HG03521 (cell line): ENCODE results near the gene ESF1.

Source experiments
- ATAC-seq: cut with Tn5 transposase; IDR thresholded peaks from one replicate; pipeline ENCODE4 v1.9.1; 2021; ENCODE audit warnings: mild to moderate bottlenecking, moderate library complexity; ENCODE audit not compliant: unreplicated experiment

Gene ESF1

DNA sequence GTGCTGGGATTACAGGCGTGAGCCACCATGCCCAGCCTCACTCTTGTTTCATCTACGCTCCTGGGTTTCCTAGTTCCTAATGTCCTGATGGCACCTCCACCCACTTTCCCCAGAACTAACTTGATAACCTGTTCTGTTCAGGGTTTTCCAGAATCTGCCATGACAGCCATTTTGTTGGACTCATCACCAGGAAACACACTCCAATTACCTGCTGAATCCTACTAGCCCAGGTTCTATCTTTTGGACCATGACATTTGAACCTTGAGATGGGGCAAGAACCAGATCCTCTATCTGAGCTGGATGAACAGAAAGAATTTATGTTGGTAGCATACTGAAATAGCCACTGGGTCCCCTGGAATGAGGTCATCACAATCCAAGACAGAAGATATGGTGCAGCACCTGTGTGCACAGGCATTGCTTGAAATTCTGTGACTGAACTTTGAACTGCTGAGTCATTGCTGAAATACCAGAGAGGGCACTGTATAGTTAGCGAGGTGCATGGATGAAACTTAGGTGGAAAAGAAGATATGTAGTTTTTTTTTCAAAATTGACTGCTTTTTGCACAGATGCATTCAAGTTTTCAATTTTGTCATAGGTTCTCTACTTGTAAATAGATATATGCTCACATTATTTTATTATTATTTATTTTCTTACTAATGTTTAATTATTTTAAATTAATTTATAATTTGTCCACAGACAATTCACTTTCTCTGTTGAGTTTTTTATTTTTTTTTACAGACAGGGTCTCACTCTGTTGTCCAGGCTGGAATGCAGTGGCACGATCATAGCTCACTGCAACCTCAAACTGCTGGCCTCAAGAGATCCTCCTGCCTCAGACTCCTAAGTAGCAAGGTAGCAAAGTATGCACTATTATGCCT, 103.2 kb downstream of the ESF1 start:
- ATAC-seq = no peak

DNA sequence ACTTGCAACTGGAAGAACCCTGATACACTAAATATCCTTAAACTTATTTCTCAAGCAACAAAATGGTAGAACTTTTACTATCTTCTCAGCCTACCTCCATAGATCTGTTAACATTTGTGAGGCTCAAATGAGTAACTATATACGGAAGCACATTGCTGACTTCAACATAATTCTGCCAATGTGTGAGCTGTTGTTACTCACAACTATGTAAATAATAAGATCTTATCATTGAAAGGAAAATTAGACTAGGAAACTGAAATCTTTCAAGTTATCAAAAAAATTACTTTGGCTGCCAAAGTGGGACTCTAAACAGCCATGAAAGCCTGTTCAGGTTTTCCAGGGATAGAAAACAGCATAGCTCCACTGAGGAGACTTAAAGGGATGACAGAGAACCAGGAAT, 105.8 kb downstream of the ESF1 start:
- no peak for ATAC-seq

DNA sequence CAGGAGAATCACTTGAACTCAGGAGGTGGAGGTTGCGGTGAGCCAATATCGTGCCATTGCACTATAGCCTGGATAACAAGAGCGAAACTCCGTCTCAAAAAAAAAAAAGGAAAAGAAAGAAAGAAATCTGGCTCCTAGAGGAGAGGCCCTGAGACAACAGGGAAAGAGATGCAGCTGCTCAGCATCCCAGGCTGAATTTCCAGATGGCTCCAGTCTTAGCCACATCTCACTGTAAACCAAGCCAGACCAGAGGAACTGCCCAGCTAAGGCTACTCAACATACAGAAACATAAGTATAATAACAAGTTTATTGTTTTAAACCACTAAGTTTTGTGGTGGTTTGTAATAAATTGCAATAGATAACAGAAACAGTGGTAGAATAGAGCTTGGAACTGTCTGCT, 107.5 kb downstream of the ESF1 start:
- ATAC-seq = no peak

DNA sequence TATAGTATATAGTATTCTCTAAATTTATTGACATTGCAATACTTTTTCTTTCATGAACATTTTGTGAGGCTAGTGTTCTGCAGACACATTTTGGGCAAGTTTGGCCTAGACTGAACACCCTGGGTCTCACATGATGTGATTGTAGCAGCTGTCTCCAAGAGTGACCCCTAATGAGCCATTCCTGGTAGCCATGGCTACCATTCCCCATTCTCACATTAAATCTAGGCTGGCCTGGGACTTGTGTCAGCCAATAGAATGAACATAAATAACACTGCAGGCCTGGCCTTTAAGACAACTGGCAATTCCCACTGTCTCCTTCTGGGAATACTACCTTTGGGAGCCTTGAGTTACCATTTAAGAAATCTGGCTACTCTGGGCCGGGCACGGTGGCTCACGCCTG, 108.0 kb downstream of the ESF1 start:
- ATAC-seq = no peak

DNA sequence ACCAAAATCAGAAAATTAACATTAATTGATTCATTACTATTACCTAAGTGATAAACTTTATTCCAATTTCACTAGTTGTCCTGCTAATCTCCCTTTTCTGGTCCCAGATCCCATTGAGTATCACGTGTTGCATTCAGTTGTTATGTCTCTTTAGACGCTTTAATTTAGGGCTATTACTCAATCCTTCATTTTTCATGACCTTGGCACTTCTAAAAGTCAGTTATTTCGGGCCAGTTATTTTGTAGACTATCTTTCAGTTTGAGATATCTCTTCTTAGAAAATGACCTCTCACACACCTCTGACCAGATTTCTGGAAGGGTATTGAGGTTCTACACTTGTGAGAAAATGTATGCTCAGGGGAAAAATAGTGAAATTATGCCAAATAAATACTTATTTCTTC, 112.0 kb downstream of the ESF1 start:
- ATAC-seq = no peak

DNA sequence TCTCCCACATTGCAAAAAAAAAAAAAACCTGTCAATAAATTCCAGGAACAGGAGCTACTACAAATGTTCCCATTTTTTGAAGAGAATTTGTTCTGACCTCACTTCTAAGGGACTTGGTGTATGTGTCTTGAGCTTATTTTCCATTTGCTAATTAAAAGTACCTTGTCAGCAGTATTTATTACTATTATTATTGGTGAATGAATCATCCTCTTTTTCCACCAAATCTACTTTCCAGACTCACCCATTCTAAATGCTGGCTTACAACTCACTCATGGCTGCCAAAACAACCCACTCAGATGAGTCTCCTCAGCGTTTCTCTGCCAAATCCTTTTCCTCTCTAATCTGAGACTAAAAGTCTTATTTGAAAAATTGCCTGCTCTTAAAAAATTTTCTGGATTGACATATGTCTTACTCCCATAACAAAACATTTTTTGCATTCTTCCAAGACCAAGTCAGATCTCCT, 112.8 kb downstream of the ESF1 start:
- ATAC-seq = no peak

DNA sequence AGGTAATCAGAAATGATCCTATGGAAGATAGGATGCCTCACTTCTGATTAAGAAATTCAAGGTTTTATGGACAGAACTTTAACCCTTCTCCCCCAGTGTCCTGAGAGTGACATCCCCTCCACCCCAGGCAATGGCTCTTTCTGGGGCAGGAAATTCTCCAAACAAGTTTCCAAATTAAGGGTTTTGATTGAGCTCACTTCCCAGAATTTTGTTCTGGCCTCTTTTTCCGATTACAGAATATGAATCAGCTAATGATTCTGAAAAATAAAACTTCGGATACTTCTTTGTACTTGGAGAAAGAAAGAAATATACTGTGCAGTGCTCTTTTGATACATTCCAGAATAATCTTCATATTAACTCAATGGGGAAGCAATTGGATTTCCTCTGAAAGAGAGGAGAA, 113.2 kb downstream of the ESF1 start:
- no peak for ATAC-seq

DNA sequence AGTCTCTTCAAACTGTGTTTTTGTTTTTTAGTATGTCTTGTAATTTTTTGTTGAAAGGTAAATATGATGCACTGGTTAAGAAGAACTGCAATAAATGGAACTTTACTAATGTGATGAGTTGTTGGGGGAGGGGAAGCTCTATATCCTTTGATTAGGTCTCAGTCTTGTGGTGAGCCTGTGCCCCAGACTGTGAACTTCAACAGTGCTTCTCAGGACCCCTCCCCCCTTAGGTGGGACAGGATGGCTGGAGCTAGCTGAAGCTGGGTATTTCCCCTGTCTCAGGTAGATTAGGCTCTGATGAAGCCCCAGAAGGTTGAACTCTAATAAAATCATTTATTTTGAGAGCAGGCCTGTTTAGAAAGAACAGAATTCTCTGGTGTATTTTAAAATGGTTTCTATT, 114.6 kb downstream of the ESF1 start:
- ATAC-seq = no peak

DNA sequence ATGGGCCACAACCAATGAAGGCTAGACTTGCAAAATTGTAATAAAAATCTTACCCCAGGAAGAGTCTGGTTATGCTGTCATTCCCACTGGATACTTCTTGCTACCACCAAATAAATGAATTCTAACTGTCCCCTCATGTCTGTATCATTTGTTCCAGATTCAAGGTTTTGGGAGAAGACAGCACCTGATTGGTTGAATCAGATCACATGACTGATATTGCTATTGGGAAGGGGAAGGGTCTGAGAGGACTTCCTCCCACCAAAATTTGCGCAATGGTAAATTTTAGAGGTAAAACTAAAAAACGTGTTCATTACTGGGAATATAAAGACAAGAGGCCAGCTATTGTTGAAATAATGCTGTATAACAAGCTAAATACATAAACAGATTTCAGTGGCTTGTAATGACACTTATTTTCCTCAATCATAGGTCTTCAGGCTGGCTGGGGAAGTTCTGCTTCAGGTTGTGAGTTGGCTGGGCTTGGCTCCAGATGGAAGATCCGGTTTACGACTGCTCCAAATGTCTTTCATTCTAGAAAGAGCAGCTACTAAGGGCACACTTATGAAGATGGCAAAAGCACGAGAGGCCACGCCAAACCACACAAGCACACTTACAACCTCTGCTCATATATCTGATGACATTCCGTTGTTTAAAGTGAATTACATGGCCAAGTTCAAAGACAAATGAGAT, 118.9 kb downstream of the ESF1 start:
- no peak for ATAC-seq
